ENCODE data around the gene SLC66A2. TPM values are rescaled to one million over a fixed set of nuclear protein-coding genes. Genes with fewer than 3 reads are reported as not detected.

The SLC66A2 gene
- total RNA-seq, 1 experiment from 2014 or later: 21.7 TPM

DNA sequence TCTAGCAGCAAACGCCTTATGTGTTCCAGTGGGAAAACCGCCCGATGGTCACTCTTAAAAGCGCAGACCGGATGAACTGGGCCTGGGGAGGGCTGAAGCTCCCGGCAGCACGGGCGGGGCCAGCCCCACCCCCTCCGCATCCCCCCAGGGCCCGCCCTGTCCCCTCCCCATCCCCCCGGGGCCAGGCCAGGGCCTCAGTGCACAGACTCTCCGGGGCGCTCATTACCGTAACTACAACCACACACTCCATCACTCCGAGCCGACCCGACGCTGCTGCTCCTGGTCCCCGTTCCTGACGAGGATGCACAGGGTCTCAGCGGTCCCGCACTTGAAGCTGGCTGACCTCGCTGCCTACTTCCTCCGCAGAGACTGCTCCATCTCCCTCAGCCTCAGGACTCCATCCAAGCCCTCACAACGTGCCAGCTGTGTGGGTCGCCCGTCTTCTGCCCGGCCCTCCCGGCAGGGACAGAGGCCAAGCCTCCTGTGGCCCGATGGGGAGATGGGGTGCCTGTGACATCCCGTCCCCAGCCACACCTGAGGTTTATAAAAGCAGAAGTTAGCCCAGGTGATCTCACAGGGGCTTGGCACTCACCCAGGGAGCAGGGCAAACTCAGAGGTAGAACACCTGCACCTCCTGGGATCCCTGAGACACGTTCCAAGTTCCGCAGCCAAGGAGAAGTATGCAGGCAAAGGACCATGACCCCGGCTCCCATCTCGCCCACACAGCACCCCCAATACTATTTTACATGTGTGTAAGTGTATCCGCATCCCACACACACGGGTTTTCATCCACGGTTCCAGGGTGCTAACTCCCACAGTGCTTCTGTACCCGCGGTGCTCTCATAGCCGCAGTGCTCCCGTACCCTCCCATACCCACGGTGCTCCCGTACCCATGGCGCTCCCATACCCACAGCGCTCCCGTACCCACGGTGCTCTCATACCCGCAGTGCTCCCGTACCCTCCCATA lies 36.0 kb downstream of the SLC66A2 start:
- ChIA-PET CTCF (interaction anchor here (0.8 kb wide), 1 partner anchor 498 kb away, joined by 3 read pairs; no protein-coding TSS in a partner anchor), POLR2A (no interaction called here)
- Mint-ChIP-seq H3K27ac (ENCODE audit: low read depth, unreplicated experiment) (no peak overlapping the region), H3K4me1 (ENCODE audit: insufficient read depth, unreplicated experiment) (no peaks in the 10 kb centered on the region), H3K4me3 (ENCODE audit: unreplicated experiment) (no peak overlapping the region), H3K36me3 (ENCODE audit: insufficient read depth, unreplicated experiment) (peaks cover 42% of the 10 kb centered on the region), H3K27me3 (ENCODE audit: insufficient read depth, unreplicated experiment) (no peaks in the 10 kb centered on the region), H3K9me3 (ENCODE audit: unreplicated experiment) (no peaks in the 10 kb centered on the region)
- TF ChIP-seq, protein P1, sequence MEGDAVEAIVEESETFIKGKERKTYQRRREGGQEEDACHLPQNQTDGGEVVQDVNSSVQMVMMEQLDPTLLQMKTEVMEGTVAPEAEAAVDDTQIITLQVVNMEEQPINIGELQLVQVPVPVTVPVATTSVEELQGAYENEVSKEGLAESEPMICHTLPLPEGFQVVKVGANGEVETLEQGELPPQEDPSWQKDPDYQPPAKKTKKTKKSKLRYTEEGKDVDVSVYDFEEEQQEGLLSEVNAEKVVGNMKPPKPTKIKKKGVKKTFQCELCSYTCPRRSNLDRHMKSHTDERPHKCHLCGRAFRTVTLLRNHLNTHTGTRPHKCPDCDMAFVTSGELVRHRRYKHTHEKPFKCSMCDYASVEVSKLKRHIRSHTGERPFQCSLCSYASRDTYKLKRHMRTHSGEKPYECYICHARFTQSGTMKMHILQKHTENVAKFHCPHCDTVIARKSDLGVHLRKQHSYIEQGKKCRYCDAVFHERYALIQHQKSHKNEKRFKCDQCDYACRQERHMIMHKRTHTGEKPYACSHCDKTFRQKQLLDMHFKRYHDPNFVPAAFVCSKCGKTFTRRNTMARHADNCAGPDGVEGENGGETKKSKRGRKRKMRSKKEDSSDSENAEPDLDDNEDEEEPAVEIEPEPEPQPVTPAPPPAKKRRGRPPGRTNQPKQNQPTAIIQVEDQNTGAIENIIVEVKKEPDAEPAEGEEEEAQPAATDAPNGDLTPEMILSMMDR (IDR thresholded peaks at IDR 0.05; ENCODE audit: unreplicated experiment): no peak
- BruUV-seq (replicated peaks): no TSS peak
- no peak for DNase-seq (ENCODE audit: unreplicated experiment)
- intact Hi-C loops (cut with micrococcal nuclease): no loop called here

DNA sequence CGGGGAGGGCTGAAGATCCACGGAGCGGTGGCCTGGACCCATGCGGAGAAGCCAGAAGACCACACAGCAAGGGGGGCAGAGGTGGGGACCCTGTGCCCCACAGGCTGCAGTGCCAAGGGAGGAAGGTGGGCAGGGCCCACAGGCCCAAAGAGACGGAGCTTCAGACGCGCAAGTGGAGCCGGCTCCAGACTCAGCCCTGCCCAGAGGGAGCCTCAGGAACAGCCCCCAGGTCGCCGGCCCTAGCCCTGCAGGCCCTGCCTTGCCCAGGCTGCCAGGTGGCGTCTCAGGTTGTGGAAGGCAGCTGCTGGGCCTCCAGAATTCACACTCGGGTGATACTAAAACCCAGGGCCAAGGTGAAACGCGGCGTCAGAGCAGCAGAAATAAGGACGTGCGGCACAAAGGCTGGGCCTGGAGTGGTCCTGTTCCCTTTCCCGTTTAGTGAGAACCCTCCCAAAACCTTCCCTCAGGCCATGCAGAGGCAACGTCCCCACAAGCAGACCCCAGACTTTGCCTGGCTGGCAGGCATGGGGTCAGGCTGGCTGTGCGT lies 36.8 kb downstream of the SLC66A2 start:
- no TSS peak for BruUV-seq (replicated peaks)
- POLR2A ChIA-PET: no interaction called here
- CTCF ChIA-PET: interaction anchor here (0.6 kb wide), 1 partner anchor 1922 kb away, joined by 3 read pairs; no protein-coding TSS in a partner anchor
- TF ChIP-seq, protein P1 (IDR thresholded peaks at IDR 0.05; ENCODE audit: unreplicated experiment): no peak
- Mint-ChIP-seq H3K9me3 (ENCODE audit: unreplicated experiment) (no peaks in the 10 kb centered on the region), H3K36me3 (ENCODE audit: insufficient read depth, unreplicated experiment) (peaks cover 42% of the 10 kb centered on the region), H3K27me3 (ENCODE audit: insufficient read depth, unreplicated experiment) (no peaks in the 10 kb centered on the region), H3K27ac (ENCODE audit: low read depth, unreplicated experiment) (no peak overlapping the region), H3K4me1 (ENCODE audit: insufficient read depth, unreplicated experiment) (no peaks in the 10 kb centered on the region), H3K4me3 (ENCODE audit: unreplicated experiment) (no peak overlapping the region)
- intact Hi-C loops (cut with micrococcal nuclease): no loop called here
- no peak for DNase-seq (ENCODE audit: unreplicated experiment)

DNA sequence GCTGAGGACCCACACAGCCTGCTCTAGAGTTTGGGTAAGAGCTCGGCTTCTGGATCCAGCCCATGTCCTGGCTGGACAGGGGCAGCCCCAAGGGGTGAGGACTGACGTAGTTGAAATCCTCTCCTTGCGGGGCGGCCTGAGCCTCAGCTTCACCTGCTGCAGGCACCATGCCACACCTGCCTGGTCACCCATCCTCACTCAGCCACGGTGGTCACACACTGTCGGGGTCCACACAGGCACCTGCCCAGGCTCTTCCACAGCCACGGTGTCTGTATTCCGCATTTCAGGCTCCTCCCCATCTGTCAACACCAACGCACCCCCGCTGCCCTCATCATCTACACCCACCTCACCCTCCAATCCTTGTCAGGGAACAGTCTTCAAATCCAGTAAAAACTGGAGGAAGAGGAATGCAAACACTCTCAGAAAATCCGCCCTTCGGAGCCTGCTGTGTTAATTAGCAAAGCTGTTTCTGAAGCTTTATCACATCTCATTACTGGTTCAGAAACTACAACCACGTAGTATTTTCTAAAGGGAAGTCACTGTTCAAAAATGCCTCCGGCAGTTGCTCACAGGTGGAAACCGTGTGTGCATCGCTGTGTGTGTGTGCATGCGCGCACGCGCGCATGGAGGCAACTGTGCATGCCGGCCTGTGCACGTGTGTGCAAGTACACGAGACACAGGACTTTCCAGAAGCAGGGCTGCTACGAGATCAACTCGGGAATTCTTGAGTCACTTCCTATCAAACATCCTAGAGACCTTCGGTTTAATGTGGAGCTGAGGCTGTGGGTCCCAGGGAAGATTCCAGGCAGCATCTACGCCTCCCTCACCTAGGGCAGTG lies 38.2 kb downstream of the SLC66A2 start:
- no peak for DNase-seq (ENCODE audit: unreplicated experiment)
- POLR2A ChIA-PET: interaction anchor here (0.5 kb wide), 1 partner anchor 32 kb away, joined by 3 read pairs; no protein-coding TSS in a partner anchor
- no peaks in the 10 kb centered on the region for H3K9me3 Mint-ChIP-seq (ENCODE audit: unreplicated experiment)
- no peak overlapping the region for H3K27ac Mint-ChIP-seq (ENCODE audit: low read depth, unreplicated experiment)
- CTCF ChIA-PET: no interaction called here
- intact Hi-C loops (cut with micrococcal nuclease): no loop called here
- H3K27me3 Mint-ChIP-seq (ENCODE audit: insufficient read depth, unreplicated experiment): no peaks in the 10 kb centered on the region
- H3K36me3 Mint-ChIP-seq (ENCODE audit: insufficient read depth, unreplicated experiment): peaks cover 33% of the 10 kb centered on the region
- no peaks in the 10 kb centered on the region for H3K4me1 Mint-ChIP-seq (ENCODE audit: insufficient read depth, unreplicated experiment)
- H3K4me3 Mint-ChIP-seq (ENCODE audit: unreplicated experiment): no peak overlapping the region
- no TSS peak for BruUV-seq (replicated peaks)
- TF ChIP-seq, protein P1 (IDR thresholded peaks at IDR 0.05; ENCODE audit: unreplicated experiment): no peak
